ENCODE data around the gene LUC7L3.
"Not testable (repeated sequence)": the region's sequence is repeated elsewhere in the genome, so short reads cannot be mapped to it uniquely, and the experiment has no call there.

Gene LUC7L3

GRCh38 chr17:50709053-50709452 lies 10.3 kb upstream of the LUC7L3 start:
- intact Hi-C loops (cut with micrococcal nuclease), result loop anchor here (5.0 to 10.0 kb wide), 3 partner anchors 53 to 162 kb away; partner anchors contain the start of genes ABCC3 and SPATA20
- H3K9me3 Mint-ChIP-seq, H3K27me3 Mint-ChIP-seq: not testable (repeated sequence)
- Mint-ChIP-seq H3K36me3 (ENCODE audit: low read depth) (peaks cover 20% of the 10 kb centered on the region), H3K4me1 (ENCODE audit: low read depth) (peaks cover 19% of the 10 kb centered on the region), H3K4me3 (peak overlapping the region; percentile 92), H3K27ac (peak overlapping the region; percentile 97)

GRCh38 chr17:50710025-50710424 lies 9.4 kb upstream of the LUC7L3 start:
- intact Hi-C loops (cut with micrococcal nuclease), result no loop called here
- Mint-ChIP-seq H3K36me3 (ENCODE audit: low read depth) (peaks cover 10% of the 10 kb centered on the region), H3K4me3 (no peak overlapping the region), H3K9me3 (no peaks in the 10 kb centered on the region), H3K27me3 (no peaks in the 10 kb centered on the region), H3K27ac (peak overlapping the region; percentile 97), H3K4me1 (ENCODE audit: low read depth) (peaks cover 18% of the 10 kb centered on the region)

GRCh38 chr17:50710650-50711049 lies 8.8 kb upstream of the LUC7L3 start:
- Mint-ChIP-seq H3K36me3 (ENCODE audit: low read depth) (peaks cover 6% of the 10 kb centered on the region), H3K4me3 (no peak overlapping the region), H3K4me1 (ENCODE audit: low read depth) (peaks cover 18% of the 10 kb centered on the region), H3K27ac (no peak overlapping the region), H3K27me3 (no peaks in the 10 kb centered on the region), H3K9me3 (no peaks in the 10 kb centered on the region)
- intact Hi-C loops (cut with micrococcal nuclease), result no loop called here

- Mint-ChIP-seq H3K27ac (no peak overlapping the region), H3K27me3 (no peaks in the 10 kb centered on the region), H3K4me1 (ENCODE audit: low read depth) (peaks cover 34% of the 10 kb centered on the region), H3K4me3 (no peak overlapping the region), H3K9me3 (no peaks in the 10 kb centered on the region), H3K36me3 (ENCODE audit: low read depth) (peaks cover under 1% of the 10 kb centered on the region)
- intact Hi-C loops (cut with micrococcal nuclease), result no loop called here
Measured at GRCh38 chr17:50712641-50713040, 6.8 kb upstream of the LUC7L3 start.

GRCh38 chr17:50715471-50715870 lies 3.9 kb upstream of the LUC7L3 start:
- Mint-ChIP-seq H3K4me1 (ENCODE audit: low read depth) (peaks cover 21% of the 10 kb centered on the region), H3K36me3 (ENCODE audit: low read depth) (peaks cover 11% of the 10 kb centered on the region), H3K27ac (no peak overlapping the region), H3K4me3 (no peak overlapping the region), H3K27me3 (no peaks in the 10 kb centered on the region), H3K9me3 (no peaks in the 10 kb centered on the region)
- intact Hi-C loops (cut with micrococcal nuclease), result no loop called here

GRCh38 chr17:50719924-50720794 lies 756 bp downstream of the LUC7L3 start:
- intact Hi-C loops (cut with micrococcal nuclease), result loop anchor here (1.0 to 5.0 kb wide), 2 partner anchors 12 to 42 kb away; no protein-coding TSS in a partner anchor
- Mint-ChIP-seq H3K36me3 (ENCODE audit: low read depth) (peaks cover 11% of the 10 kb centered on the region), H3K9me3 (no peaks in the 10 kb centered on the region), H3K27ac (peak overlapping the region; percentile 97), H3K27me3 (no peaks in the 10 kb centered on the region), H3K4me1 (ENCODE audit: low read depth) (peaks cover 39% of the 10 kb centered on the region), H3K4me3 (peak overlapping the region; percentile 99)

- Mint-ChIP-seq H3K27me3 (no peaks in the 10 kb centered on the region), H3K36me3 (ENCODE audit: low read depth) (peaks cover 16% of the 10 kb centered on the region), H3K4me1 (ENCODE audit: low read depth) (peaks cover 41% of the 10 kb centered on the region), H3K27ac (no peak overlapping the region), H3K9me3 (no peaks in the 10 kb centered on the region), H3K4me3 (peak overlapping the region; percentile 99)
- intact Hi-C loops (cut with micrococcal nuclease), result loop anchor here (5.0 kb wide), 1 partner anchor 41 kb away; no protein-coding TSS in a partner anchor
Measured at GRCh38 chr17:50721194-50722010, 2.0 kb downstream of the LUC7L3 start.

- Mint-ChIP-seq H3K4me1 (ENCODE audit: low read depth) (peaks cover 39% of the 10 kb centered on the region), H3K27ac (no peak overlapping the region), H3K4me3 (no peak overlapping the region), H3K36me3 (ENCODE audit: low read depth) (peaks cover 23% of the 10 kb centered on the region), H3K9me3 (no peaks in the 10 kb centered on the region), H3K27me3 (no peaks in the 10 kb centered on the region)
- intact Hi-C loops (cut with micrococcal nuclease), result loop anchor here (5.0 kb wide), 1 partner anchor 40 kb away; no protein-coding TSS in a partner anchor
Measured at GRCh38 chr17:50722746-50723145, 3.3 kb downstream of the LUC7L3 start.

GRCh38 chr17:50724622-50725021 lies 5.2 kb downstream of the LUC7L3 start:
- peaks cover 19% of the 10 kb centered on the region for H3K36me3 Mint-ChIP-seq (ENCODE audit: low read depth)
- not testable (repeated sequence) for H3K9me3 Mint-ChIP-seq, H3K27ac Mint-ChIP-seq, H3K4me3 Mint-ChIP-seq, H3K27me3 Mint-ChIP-seq
- intact Hi-C loops (cut with micrococcal nuclease), result loop anchor here (5.0 kb wide), 1 partner anchor 38 kb away; no protein-coding TSS in a partner anchor
- H3K4me1 Mint-ChIP-seq (ENCODE audit: low read depth), result peaks cover 50% of the 10 kb centered on the region

GRCh38 chr17:50725769-50726655 lies 6.6 kb downstream of the LUC7L3 start:
- Mint-ChIP-seq H3K4me1 (ENCODE audit: low read depth) (peaks cover 55% of the 10 kb centered on the region), H3K27me3 (no peaks in the 10 kb centered on the region), H3K9me3 (no peaks in the 10 kb centered on the region), H3K4me3 (no peak overlapping the region), H3K36me3 (ENCODE audit: low read depth) (peaks cover 12% of the 10 kb centered on the region), H3K27ac (no peak overlapping the region)
- intact Hi-C loops (cut with micrococcal nuclease), result no loop called here

GRCh38 chr17:50728112-50728429 lies 8.7 kb downstream of the LUC7L3 start:
- Mint-ChIP-seq H3K4me1 (ENCODE audit: low read depth) (peaks cover 52% of the 10 kb centered on the region), H3K4me3 (no peak overlapping the region), H3K27ac (no peak overlapping the region), H3K27me3 (no peaks in the 10 kb centered on the region), H3K9me3 (no peaks in the 10 kb centered on the region), H3K36me3 (ENCODE audit: low read depth) (peaks cover 12% of the 10 kb centered on the region)
- intact Hi-C loops (cut with micrococcal nuclease), result no loop called here

- Mint-ChIP-seq H3K4me1 (ENCODE audit: low read depth) (peaks cover 52% of the 10 kb centered on the region), H3K9me3 (no peaks in the 10 kb centered on the region), H3K27ac (no peak overlapping the region), H3K27me3 (no peaks in the 10 kb centered on the region), H3K36me3 (ENCODE audit: low read depth) (peaks cover 12% of the 10 kb centered on the region), H3K4me3 (no peak overlapping the region)
- intact Hi-C loops (cut with micrococcal nuclease), result no loop called here
Measured at GRCh38 chr17:50728881-50729765, 9.7 kb downstream of the LUC7L3 start.
